Effector CD4-positive, alpha-beta T cell (primary cell): ENCODE results near the gene KTN1.

ENCODE experiments used
- DNase-seq: peaks from one replicate; pipeline ENCODE4 v3.0.0-alpha.2; 2020

The KTN1 gene

DNA sequence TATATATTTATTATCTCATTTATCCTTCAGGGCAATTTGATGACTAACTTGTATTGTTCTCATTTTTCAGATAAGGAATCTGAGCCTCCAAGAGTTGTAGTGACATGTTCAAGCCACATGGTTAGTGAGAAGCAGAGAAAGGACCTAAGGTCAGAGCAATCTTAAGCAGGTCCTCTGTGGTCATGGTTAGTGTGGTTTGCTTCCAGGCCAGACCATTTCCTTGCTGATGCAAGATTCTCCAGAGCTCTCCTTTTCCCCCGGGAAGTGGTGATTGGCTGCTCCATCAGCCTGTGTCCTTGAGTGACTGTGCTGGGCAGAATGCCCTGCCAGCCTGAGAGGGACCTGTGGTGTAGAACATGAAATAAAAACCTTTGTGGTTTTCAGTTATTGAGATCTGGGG lies 141.3 kb downstream of the KTN1 start:
- no peak for DNase-seq

DNA sequence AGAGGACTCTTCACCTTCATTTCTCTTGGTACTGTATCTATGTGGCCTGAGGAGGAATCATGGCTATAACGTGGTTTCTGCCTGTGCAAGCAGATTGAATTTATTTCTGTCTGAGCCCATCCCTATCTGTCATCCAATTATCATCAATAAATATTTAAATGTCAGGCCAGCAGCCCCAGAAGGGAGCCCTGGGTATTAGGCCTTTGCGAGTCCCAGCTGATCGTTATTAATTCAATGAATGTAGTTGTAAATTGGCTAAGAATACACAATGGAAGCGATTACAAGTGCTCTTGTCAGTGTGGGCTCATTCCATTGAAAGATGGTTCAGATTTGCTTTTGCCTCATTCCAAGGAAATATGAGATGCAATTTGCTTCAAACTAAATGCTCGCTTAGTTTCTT lies 142.0 kb downstream of the KTN1 start:
- DNase-seq: no peak

DNA sequence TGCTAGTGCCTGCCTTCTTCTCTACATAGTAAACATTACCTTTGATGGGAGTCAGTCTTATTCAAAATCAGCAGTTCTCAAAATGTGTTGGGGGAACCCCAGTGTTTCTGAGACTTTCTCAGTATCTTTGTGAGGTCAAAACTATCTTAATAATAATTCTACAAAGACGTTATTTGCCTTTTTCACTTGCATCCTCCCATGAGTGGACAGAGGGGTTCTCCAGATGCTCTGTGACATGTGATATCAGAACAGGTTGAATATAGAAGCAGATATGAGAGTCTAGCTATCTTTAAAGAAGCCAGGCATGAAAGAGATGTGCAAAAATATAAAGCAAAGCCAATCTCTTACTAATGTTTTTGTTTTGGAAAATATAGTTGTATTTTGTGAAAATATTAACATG lies 144.7 kb downstream of the KTN1 start:
- no peak for DNase-seq

DNA sequence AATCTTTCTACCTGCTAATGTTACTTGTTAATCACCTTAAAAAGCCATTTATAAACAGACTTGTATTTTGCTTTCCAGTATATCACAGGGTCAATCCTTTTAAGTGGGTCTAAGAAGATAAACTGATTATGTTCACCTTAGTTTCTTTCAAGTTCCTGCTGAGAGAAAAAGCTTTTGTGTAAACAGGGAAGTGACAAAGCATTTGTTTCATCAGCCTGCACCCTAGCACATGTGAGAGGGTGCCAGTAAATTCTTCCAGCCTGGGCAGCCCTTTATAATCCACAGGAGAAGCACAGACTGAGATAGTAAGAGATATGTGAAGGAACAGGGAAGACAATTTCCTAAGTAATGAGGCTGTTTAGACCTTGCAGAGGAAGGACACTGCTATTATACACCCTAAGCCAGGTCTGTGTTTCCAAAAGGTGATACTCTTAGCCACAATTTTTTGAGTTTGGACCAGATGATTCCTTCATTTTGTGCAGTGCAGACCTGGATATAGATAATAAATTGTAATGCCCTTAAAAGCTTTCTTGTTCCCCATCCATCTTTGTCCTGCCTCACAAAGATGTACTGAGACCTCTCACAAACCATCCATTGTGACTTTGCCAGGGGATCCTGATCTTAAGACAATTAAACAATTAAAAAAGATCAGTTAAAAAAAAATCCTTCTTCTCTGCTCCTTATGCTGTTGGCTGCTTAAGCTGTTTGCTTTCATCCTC lies 150.7 kb downstream of the KTN1 start:
- no peak for DNase-seq

DNA sequence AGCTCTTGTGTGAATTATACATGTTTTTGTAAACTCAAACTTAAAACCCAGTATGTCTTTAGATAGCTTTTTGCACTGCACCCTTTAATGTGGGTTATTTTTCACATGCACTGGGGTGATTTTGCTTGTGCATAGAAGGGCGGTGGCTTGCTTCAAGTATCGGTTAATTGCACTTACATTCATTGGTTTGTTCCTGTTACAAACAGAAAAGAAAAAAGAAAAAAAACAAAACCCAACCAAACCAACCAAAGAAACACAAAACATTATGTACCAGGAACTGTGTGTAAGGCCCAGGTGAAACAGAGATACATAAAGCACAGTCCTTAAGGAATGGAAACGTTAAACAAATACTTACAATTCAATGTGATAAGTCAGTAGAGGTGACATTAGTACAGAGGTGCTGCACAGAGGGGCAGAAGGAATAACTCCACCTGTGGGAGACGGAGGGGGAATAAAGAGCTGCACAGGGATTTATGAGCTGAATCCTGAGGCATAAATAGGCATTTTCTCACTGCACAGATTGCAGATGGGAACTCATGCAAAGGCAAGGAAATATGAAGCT lies 151.4 kb downstream of the KTN1 start:
- no peak for DNase-seq

DNA sequence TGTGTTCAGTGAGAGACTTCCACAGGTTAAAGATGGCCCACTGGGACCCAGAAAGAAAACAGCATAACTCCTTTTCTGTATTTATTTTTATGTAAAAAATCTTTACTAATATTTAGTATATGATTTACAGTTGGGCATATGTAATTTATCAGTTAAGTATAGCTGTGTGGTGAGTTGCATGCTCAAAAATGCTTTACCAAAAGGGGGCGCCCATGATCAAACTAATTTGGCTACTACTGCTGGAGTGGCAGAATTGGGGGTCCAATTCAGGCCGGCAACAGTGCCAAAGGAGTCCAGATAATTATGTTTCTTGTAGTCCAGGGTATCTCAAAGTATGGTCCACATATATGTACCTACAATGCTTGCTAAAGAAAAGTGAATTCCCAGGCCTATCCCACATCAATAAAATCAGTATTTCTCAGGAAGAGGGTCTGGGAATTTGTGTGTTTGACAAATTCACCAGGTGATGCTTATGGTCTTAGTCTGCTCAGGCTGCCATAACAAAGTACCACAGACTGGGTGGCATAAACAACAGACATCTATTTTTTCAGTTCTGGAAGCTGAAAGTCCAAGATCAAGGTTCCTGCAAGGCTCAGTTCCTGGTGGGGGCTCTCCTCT lies 152.0 kb downstream of the KTN1 start:
- peak; percentile 37 for DNase-seq

DNA sequence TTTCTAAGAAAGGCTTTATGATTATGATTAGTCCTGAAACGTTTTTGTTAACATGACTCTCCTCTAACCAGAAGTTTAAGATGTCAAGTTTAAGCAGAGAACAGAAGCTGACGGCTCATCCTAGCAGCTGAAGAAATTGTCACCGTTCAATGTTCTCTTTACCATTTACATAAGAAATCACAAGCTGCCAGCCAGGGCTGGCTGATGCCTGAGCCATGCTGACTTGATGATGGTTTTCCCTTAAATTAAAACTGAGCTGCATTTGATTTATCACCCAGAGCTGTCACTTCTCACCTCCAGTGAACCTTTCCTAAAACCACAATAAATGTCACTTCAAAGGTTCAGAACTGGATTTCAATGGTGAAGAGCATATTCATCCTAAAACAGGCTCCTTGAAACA lies 153.6 kb downstream of the KTN1 start:
- no peak for DNase-seq
